Suprapubic skin (tissue), 4 donors: Measurements from ENCODE around the gene EML4. TPM values are rescaled to one million over a fixed set of nuclear protein-coding genes. Genes with fewer than 3 reads are reported as not detected.
A peak's percentile ranks its signal among the peaks of the same experiment; 100 is the strongest.

Experiments
- DNase-seq, 2 donors: peaks; one replicate each; pipeline ENCODE4 v3.0.0-alpha.2; 2019; ENCODE audit warnings: low spot score in 2 of 2
- H3K27ac ChIP-seq: fragments of 200-600 bp; sonication (generic); one replicate; pipeline ENCODE4 v1.5.1; 2019
- H3K27me3 ChIP-seq: fragments of 200-600 bp; sonication (generic); one replicate; pipeline ENCODE4 v1.5.1; 2019
- H3K36me3 ChIP-seq: fragments of 200-600 bp; sonication (generic); one replicate; pipeline ENCODE4 v1.5.1; 2019
- H3K4me1 ChIP-seq: fragments of 200-600 bp; sonication (generic); one replicate; pipeline ENCODE4 v1.5.1; 2019
- H3K4me3 ChIP-seq: fragments of 200-600 bp; sonication (generic); one replicate; pipeline ENCODE4 v1.5.1; 2019; ENCODE audit warnings: mild to moderate bottlenecking
- H3K9me3 ChIP-seq: fragments of 200-600 bp; sonication (generic); one replicate; pipeline ENCODE4 v1.5.1; 2019
- CTCF ChIP-seq, 2 donors: fragments of 200-600 bp in 1 of 2; fragments of 450-650 bp in 1 of 2; sonication (generic) in 1 of 2; IDR thresholded peaks; one replicate each; pipeline ENCODE4 v1.5.1; 2016 to 2019; ENCODE audit warnings: antibody characterized with exemption in 2 of 2, mild to moderate bottlenecking in 1 of 2, moderate library complexity in 1 of 2
- EP300 ChIP-seq: sonication (generic); formaldehyde crosslinking; IDR thresholded peaks from one replicate; pipeline ENCODE4 v1.6.1; 2017; ENCODE audit warnings: antibody characterized with exemption
- POLR2A ChIP-seq, 2 donors: fragments of 450-650 bp; IDR thresholded peaks; one replicate each; pipeline ENCODE4 v1.6.1; 2017; ENCODE audit warnings: antibody characterized with exemption in 2 of 2, mild to moderate bottlenecking in 2 of 2, moderate library complexity in 2 of 2
- POLR2AphosphoS5 ChIP-seq, 3 donors: sonication (generic); formaldehyde crosslinking; IDR thresholded peaks; one replicate each; pipeline ENCODE4 v1.6.1; 2017; ENCODE audit warnings: antibody characterized with exemption in 3 of 3
- WGBS: methylation state at CpG from one replicate; pipeline ENCODE4 v1.1.5; 2018; 5-methylcytosine and 5-hydroxymethylcytosine counted together
- total RNA-seq, 4 donors: library from RNA; depleted of rRNA; stranded (reverse); fragments of >200 nt; gene quantifications; one replicate each; pipeline ENCODE4 v1.1.0, GENCODE V29; 2016

Gene EML4
- total RNA-seq, 4 donors from 2014 or later: 38.9 to 67.1 (median 43.3) TPM

GRCh38 chr2:42366411-42366810 lies 197.3 kb downstream of the EML4 start:
- Histone ChIP-seq H3K36me3 (no peaks in the 10 kb centered on the region), H3K4me3 (no peak overlapping the region), H3K27ac (no peak overlapping the region), H3K27me3 (no peaks in the 10 kb centered on the region), H3K4me1 (peaks cover 43% of the 10 kb centered on the region), H3K9me3 (no peaks in the 10 kb centered on the region)
- no peak for DNase-seq
- TF ChIP-seq POLR2A (IDR thresholded peaks at IDR 0.05): no peak
- TF ChIP-seq EP300: no peak
- no peak for TF ChIP-seq POLR2AphosphoS5 (IDR thresholded peaks at IDR 0.05)
- TF ChIP-seq CTCF (IDR thresholded peaks at IDR 0.05): no peak

GRCh38 chr2:42367835-42368234 lies 198.7 kb downstream of the EML4 start:
- peaks cover 49% of the 10 kb centered on the region for H3K4me1 ChIP-seq
- H3K27me3 ChIP-seq: no peaks in the 10 kb centered on the region
- TF ChIP-seq POLR2AphosphoS5 (IDR thresholded peaks at IDR 0.05) (no peak), EP300 (no peak), CTCF (IDR thresholded peaks at IDR 0.05) (no peak), POLR2A (IDR thresholded peaks at IDR 0.05) (no peak)
- no peaks in the 10 kb centered on the region for H3K36me3 ChIP-seq
- H3K27ac ChIP-seq: peak overlapping the region; percentile 77
- WGBS: 16% methylated on average over 3 of the region's 3 CpGs
- H3K4me3 ChIP-seq: peak overlapping the region; percentile 18
- H3K9me3 ChIP-seq: no peaks in the 10 kb centered on the region
- DNase-seq: no peak

GRCh38 chr2:42368817-42369531 lies 199.8 kb downstream of the EML4 start:
- Histone ChIP-seq H3K27ac (no peak overlapping the region), H3K4me3 (no peak overlapping the region)
- WGBS: 56% methylated on average over 7 of the region's 7 CpGs

GRCh38 chr2:42369532-42370229 lies 200.5 kb downstream of the EML4 start:
- 86% methylated on average over 5 of the region's 5 CpGs for WGBS
- H3K36me3 ChIP-seq: no peaks in the 10 kb centered on the region
- peaks cover 51% of the 10 kb centered on the region for H3K4me1 ChIP-seq
- no peaks in the 10 kb centered on the region for H3K9me3 ChIP-seq
- TF ChIP-seq CTCF (IDR thresholded peaks at IDR 0.05): no peak
- no peaks in the 10 kb centered on the region for H3K27me3 ChIP-seq
- no peak for DNase-seq
- no peak overlapping the region for H3K27ac ChIP-seq
- H3K4me3 ChIP-seq: no peak overlapping the region

More at GRCh38 chr2:42368817-42369531, 199.8 kb downstream of the EML4 start:
- Histone ChIP-seq H3K9me3 (no peaks in the 10 kb centered on the region), H3K27me3 (no peaks in the 10 kb centered on the region), H3K36me3 (no peaks in the 10 kb centered on the region), H3K4me1 (peaks cover 51% of the 10 kb centered on the region)
- DNase-seq: no peak
- no peak for TF ChIP-seq POLR2A (IDR thresholded peaks at IDR 0.05)
- TF ChIP-seq POLR2AphosphoS5 (IDR thresholded peaks at IDR 0.05): no peak
- TF ChIP-seq EP300: no peak
- no peak for TF ChIP-seq CTCF (IDR thresholded peaks at IDR 0.05)

- 48% methylated on average over 11 of the region's 11 CpGs for WGBS
- no peak for DNase-seq
- H3K27ac ChIP-seq: peak overlapping the region; percentile 81
- peaks cover 47% of the 10 kb centered on the region for H3K4me1 ChIP-seq
- no peaks in the 10 kb centered on the region for H3K27me3 ChIP-seq
- TF ChIP-seq CTCF (IDR thresholded peaks at IDR 0.05): no peak
- TF ChIP-seq POLR2A (IDR thresholded peaks at IDR 0.05): no peak
- no peak for TF ChIP-seq POLR2AphosphoS5 (IDR thresholded peaks at IDR 0.05)
- no peak for TF ChIP-seq EP300
- no peaks in the 10 kb centered on the region for H3K9me3 ChIP-seq
- no peaks in the 10 kb centered on the region for H3K36me3 ChIP-seq
- no peak overlapping the region for H3K4me3 ChIP-seq
Observed at GRCh38 chr2:42371611-42372473, 202.7 kb downstream of the EML4 start.
